Loucy (cell line): ENCODE data around the gene FMNL3.
A peak's percentile ranks its signal among the peaks of the same experiment; 100 is the strongest.

Source experiments
- H2AFZ ChIP-seq: fragments of 200-600 bp; sonication (generic); 2 replicates; pipeline ENCODE4 v1.6.0; 2016; ENCODE audit warnings: antibody characterized with exemption, mild to moderate bottlenecking, low read length, moderate library complexity
- H3F3A ChIP-seq: fragments of 200-600 bp; 2 replicates; pipeline ENCODE4 v1.6.0; 2016; ENCODE audit warnings: antibody characterized with exemption, low read depth, mild to moderate bottlenecking
- H3K27me3 ChIP-seq: fragments of 200-600 bp; sonication (generic); 2 replicates; pipeline ENCODE4 v1.6.1; 2014; ENCODE audit warnings: low read length, mild to moderate bottlenecking; ENCODE audit not compliant: insufficient read depth, poor library complexity, severe bottlenecking
- H3K36me3 ChIP-seq: fragments of 200-600 bp; sonication (generic); 2 replicates; pipeline ENCODE4 v1.6.1; 2016; ENCODE audit warnings: low read length; ENCODE audit not compliant: insufficient read depth
- H3K4me1 ChIP-seq: fragments of 200-600 bp; sonication (generic); 2 replicates; pipeline ENCODE4 v1.5.1; 2014; ENCODE audit warnings: low read length, mild to moderate bottlenecking; ENCODE audit not compliant: insufficient read depth, poor library complexity, severe bottlenecking
- H3K4me2 ChIP-seq: fragments of 200-600 bp; sonication (generic); 2 replicates; pipeline ENCODE4 v1.6.0; 2014; ENCODE audit warnings: antibody characterized with exemption, low read length, low read depth, mild to moderate bottlenecking; ENCODE audit not compliant: poor library complexity, severe bottlenecking
- H3K4me3 ChIP-seq: fragments of 200-600 bp; sonication (generic); 2 replicates; pipeline ENCODE4 v1.5.1; 2014; ENCODE audit warnings: low read length, mild to moderate bottlenecking, mixed read lengths; ENCODE audit not compliant: poor library complexity, severe bottlenecking
- H3K79me2 ChIP-seq: fragments of 200-600 bp; sonication (generic); 2 replicates; pipeline ENCODE4 v1.6.1; 2014; ENCODE audit warnings: low read length; ENCODE audit not compliant: insufficient read depth
- H3K9ac ChIP-seq: fragments of 200-600 bp; sonication (generic); 2 replicates; pipeline ENCODE4 v1.6.0; 2014; ENCODE audit warnings: mild to moderate bottlenecking, low read depth, low read length, moderate library complexity; ENCODE audit not compliant: poor library complexity, severe bottlenecking
- H3K9me2 ChIP-seq: fragments of 200-600 bp; sonication (generic); replicated peaks from 2 replicates; pipeline ENCODE4 v1.6.1; 2016; ENCODE audit warnings: low read depth, low read length, mixed read lengths
- H3K9me3 ChIP-seq: fragments of 200-600 bp; sonication (generic); 2 replicates; pipeline ENCODE4 v1.6.1; 2014; ENCODE audit warnings: mild to moderate bottlenecking, antibody characterized with exemption, low read length, low read depth; ENCODE audit not compliant: insufficient read depth
- H4K20me1 ChIP-seq: fragments of 200-600 bp; sonication (generic); 2 replicates; pipeline ENCODE4 v1.6.0; 2014; ENCODE audit warnings: antibody characterized with exemption, low read length, mild to moderate bottlenecking; ENCODE audit not compliant: insufficient read depth, poor library complexity, severe bottlenecking
- EZH2phosphoT487 ChIP-seq: fragments of 200-600 bp; IDR thresholded peaks from 2 replicates; pipeline ENCODE4 v1.6.1; 2018; ENCODE audit warnings: antibody characterized with exemption, mild to moderate bottlenecking, moderate library complexity, borderline replicate concordance
- TF ChIP-seq, protein P1 (sequence below): fragments of 200-600 bp; sonication (generic); conservative IDR thresholded peaks from 2 replicates; pipeline ENCODE4 v1.5.1; 2014; ENCODE audit warnings: mild to moderate bottlenecking, antibody characterized with exemption, low read length

The FMNL3 gene

DNA sequence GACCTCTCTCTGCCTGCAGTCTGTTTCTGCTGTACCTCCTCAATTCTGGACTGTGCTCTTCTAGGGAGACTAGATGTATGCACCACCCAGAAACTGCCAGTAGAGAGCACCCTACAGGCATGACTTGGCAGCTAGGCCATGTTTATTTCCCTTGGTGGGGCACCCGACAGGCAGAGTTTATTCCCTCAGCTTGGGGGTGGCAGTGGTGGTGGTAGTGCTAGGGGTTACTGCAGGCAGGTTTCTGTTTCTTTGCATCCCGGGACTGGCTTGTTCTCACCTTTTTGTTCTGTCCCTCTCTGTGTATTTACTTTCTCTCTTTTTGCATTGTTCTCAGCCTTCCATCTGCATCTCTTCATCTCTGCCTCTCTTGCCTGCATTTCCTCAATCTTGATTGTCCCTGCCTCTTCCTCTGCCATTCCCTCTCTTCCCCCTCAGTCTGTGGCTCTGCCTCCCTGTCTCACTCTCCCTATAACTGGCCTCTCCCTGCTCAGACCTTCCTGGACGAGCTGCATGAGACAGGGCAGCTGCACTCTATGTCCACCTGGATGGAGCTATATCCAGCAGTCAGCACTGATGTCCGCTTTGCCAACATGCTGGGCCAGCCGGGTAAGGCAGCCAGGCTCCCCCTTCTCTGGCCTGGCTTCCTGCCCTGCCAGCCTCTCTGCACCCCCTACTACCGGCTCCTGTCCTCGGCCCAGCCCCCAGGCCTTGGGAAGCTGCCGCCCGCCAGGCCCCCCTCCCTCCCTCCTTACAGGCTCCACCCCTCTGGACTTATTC is 70.0 kb downstream of the FMNL3 start:
- peaks cover 9% of the 10 kb centered on the region for H3K4me1 ChIP-seq
- no peaks in the 10 kb centered on the region for H4K20me1 ChIP-seq
- no peaks in the 10 kb centered on the region for H3K36me3 ChIP-seq
- H3K4me3 ChIP-seq = peak overlapping the region; percentile 1
- peak overlapping the region; percentile 50; the same call in 1 of the 2 replicates for H2AFZ ChIP-seq
- peak overlapping the region; percentile 36 for H3K4me2 ChIP-seq
- no peaks in the 10 kb centered on the region for H3F3A ChIP-seq
- no peak for TF ChIP-seq EZH2phosphoT487
- TF ChIP-seq, protein P1, sequence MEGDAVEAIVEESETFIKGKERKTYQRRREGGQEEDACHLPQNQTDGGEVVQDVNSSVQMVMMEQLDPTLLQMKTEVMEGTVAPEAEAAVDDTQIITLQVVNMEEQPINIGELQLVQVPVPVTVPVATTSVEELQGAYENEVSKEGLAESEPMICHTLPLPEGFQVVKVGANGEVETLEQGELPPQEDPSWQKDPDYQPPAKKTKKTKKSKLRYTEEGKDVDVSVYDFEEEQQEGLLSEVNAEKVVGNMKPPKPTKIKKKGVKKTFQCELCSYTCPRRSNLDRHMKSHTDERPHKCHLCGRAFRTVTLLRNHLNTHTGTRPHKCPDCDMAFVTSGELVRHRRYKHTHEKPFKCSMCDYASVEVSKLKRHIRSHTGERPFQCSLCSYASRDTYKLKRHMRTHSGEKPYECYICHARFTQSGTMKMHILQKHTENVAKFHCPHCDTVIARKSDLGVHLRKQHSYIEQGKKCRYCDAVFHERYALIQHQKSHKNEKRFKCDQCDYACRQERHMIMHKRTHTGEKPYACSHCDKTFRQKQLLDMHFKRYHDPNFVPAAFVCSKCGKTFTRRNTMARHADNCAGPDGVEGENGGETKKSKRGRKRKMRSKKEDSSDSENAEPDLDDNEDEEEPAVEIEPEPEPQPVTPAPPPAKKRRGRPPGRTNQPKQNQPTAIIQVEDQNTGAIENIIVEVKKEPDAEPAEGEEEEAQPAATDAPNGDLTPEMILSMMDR = peak; percentile 80
- H3K79me2 ChIP-seq = no peaks in the 10 kb centered on the region
- peak overlapping the region; percentile 21 for H3K9ac ChIP-seq
- H3K9me2 ChIP-seq = no peaks in the 10 kb centered on the region
- no peaks in the 10 kb centered on the region for H3K9me3 ChIP-seq
- H3K27me3 ChIP-seq = no peaks in the 10 kb centered on the region

DNA sequence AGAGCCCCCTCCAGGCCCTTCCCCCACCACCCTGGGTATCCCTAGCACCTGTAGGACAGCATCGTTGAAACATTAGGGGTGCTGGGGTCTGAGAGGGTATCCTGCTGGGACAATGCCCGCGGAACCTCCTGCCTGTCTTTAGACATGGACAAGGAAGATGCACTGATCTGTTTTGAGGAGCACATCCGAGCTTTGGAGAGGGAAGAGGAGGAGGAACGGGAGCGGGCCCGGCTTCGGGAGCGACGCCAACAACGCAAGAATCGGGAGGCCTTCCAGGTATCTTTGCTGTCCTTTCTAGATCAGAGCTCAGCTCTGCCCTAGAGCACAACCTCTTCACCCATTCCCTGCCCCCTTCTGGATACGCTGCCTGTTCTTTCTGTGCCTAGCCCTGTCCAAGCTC is 70.6 kb downstream of the FMNL3 start:
- TF ChIP-seq EZH2phosphoT487 = no peak
- TF ChIP-seq, protein P1 = no peak
- H3K27me3 ChIP-seq = no peaks in the 10 kb centered on the region
- no peak overlapping the region for H3K4me2 ChIP-seq
- H3K4me1 ChIP-seq = peaks cover 11% of the 10 kb centered on the region
- no peaks in the 10 kb centered on the region for H3K36me3 ChIP-seq
- no peaks in the 10 kb centered on the region for H3K79me2 ChIP-seq
- no peak overlapping the region for H3K4me3 ChIP-seq
- H3F3A ChIP-seq = no peaks in the 10 kb centered on the region
- no peaks in the 10 kb centered on the region for H3K9me2 ChIP-seq
- H3K9ac ChIP-seq = no peak overlapping the region
- H3K9me3 ChIP-seq = no peaks in the 10 kb centered on the region
- no peaks in the 10 kb centered on the region for H4K20me1 ChIP-seq
- no peak overlapping the region for H2AFZ ChIP-seq

DNA sequence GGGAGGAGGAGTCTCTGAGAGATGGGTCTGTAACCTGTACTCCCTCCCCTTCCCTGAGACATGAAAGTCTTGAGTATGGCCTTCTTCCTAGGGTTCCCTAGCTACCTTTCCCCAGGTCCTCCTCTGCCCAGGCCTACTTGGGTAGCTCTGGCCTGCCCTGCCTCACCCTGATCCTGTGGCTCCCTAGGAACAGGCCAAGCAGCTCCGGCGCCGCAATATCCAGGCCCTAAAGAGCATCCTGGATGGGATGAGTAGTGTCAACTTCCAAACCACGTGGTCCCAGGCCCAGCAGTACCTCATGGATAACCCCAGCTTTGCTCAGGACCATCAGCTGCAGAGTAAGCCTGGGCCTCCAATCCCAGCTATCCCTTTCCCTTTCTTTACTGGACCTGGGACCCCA is 71.5 kb downstream of the FMNL3 start:
- Histone ChIP-seq H3K79me2 (no peaks in the 10 kb centered on the region), H3K9me3 (no peaks in the 10 kb centered on the region), H3F3A (no peaks in the 10 kb centered on the region), H4K20me1 (no peaks in the 10 kb centered on the region), H3K4me3 (no peak overlapping the region), H3K4me2 (no peak overlapping the region), H3K27me3 (no peaks in the 10 kb centered on the region), H3K36me3 (no peaks in the 10 kb centered on the region), H3K9ac (no peak overlapping the region), H3K4me1 (peaks cover 17% of the 10 kb centered on the region), H2AFZ (no peak overlapping the region), H3K9me2 (no peaks in the 10 kb centered on the region)
- TF ChIP-seq, protein P1 = no peak
- TF ChIP-seq EZH2phosphoT487 = no peak
